ENCODE data around the gene MAPK13. TPM values are rescaled to one million over a fixed set of nuclear protein-coding genes. Genes with fewer than 3 reads are reported as not detected.
"Not testable (repeated sequence)": the region's sequence is repeated elsewhere in the genome, so short reads cannot be mapped to it uniquely, and the experiment has no call there.

The MAPK13 gene
- 6.8 TPM for polyA plus RNA-seq (ENCODE audit: insufficient read length)

DNA sequence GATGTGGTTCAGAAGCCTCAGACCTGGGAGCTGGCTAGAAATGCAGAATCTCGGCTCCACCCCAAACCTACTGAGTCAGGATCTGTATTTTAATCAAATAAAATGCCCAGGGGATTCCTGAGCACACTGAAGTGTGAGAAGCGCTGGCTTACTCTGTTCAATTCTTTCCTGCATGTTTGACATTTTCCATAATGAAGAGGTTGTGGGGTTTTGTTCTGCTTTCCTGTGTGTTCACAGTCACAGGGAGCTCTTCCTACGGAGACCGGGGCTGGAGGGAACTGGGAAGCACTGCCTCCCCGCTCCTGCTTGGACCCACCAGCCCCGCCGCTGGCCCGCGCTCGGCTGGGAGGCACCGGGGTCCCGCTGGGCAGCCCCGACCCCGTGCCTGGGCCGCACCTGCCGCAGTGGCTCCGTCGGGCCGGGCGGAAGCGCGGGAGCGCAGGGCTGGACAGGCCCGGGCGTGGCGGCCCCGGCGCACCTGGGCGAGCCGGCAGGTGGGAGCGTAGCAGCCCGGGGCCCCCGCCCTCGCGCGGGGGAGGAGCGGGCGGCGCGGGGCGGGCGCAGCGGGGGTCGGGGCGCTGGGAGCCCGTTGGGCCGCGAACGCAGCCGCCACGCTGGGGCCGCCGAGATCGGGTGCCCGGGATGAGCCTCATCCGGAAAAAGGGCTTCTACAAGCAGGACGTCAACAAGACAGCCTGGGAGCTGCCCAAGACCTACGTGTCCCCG, at the start of gene MAPK13:
Gene MAPK13 (plus strand): TSS at position 573 of the 726 bp plus-strand sequence. CDS start 70 bp downstream, at position 643.
- DNase-seq: peak; percentile 33

DNA sequence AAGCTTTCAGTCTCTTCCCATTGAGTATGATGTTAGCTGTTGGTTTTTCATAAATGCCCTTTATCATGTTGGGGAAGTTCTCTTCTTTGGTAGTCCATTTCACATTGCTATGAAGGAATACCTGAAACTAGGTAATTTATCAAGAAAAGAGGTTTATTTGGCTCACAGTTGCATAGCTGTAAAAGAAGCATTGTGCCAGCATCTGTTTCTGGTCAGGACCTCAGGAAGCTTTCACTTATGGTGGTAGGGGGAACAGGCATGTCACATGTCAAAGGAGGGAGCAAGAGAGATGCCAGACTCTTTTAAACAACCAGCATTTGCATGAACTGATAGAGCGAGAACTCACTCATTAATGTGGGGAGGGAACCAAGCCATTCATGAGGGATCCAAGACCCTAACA, 48.0 kb upstream of the MAPK13 start:
- DNase-seq: no peak

DNA sequence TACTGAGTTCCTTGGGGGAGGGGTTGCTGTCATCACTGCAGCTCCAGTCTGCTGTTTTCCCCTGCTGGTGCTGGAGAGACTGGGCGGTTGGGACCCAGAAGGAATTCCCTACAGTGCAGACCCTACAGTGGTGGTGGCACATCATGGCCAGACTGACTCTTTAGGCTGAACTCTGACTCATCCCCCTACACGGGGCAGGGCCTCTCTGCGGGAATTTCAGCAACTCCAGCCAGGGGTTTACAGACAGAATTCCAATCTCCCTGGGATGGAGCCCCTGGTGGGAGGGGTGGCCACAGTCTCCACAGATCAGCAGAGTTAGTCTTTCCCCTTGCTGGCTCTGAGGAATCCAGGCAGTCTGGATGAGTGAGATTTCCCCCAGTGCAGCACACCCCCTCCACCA, 46.9 kb upstream of the MAPK13 start:
- no peak for DNase-seq

DNA sequence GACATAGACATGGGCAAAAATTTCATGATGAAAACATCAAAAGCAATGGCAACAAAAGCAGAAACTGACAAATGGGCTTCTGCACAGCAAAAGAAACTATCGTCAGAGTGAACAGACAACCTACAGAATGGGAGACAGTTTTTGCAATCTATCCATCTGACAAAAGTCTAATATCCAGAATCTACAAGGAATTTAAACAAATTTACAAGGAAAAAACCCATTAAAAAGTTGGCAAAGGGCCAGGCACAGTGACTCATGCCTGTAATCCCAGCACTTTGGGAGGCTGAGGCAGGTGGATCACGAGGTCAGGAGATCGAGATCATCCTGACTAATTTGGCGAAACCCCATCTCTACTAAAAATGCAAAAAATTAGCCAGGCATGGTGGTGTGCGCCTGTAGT, 42.1 kb upstream of the MAPK13 start:
- not testable (repeated sequence) for DNase-seq

DNA sequence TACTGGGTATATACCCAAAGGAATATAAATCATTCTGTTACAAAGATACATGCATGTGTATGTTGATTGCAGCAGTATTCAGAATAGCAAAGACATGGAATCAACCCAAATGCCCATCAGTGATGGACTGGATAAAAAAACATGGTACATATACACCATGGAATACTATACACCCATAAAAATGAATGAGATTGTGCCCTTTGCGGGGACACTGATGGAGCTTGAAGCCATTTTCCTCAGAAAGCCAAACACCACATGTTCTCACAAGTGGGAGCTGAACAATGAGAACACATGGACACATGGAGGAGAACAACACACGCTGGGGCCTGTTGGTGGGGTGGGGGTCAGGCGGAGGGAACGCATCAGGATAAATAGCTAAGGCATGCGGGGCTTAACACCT, 41.3 kb upstream of the MAPK13 start:
- DNase-seq: no peak

DNA sequence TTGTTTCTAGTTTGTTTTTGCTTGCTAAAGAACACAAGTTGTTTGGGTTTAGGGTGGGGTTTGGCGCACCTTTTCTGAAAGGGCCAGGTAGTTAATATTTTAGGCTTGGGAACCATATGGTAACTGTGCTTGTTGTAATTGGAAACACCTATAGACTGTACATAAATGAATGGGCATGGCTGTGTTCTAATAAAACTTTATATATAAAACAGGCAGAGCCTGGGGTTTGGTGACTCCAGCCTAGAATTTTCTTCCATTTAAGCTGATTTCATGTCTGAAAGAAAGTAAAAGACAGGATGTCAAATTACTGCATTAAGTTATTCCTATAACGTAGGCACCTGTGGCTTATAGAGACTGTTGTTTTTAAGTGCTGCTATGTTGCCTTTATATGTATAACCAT, 36.1 kb upstream of the MAPK13 start:
- no peak for DNase-seq

DNA sequence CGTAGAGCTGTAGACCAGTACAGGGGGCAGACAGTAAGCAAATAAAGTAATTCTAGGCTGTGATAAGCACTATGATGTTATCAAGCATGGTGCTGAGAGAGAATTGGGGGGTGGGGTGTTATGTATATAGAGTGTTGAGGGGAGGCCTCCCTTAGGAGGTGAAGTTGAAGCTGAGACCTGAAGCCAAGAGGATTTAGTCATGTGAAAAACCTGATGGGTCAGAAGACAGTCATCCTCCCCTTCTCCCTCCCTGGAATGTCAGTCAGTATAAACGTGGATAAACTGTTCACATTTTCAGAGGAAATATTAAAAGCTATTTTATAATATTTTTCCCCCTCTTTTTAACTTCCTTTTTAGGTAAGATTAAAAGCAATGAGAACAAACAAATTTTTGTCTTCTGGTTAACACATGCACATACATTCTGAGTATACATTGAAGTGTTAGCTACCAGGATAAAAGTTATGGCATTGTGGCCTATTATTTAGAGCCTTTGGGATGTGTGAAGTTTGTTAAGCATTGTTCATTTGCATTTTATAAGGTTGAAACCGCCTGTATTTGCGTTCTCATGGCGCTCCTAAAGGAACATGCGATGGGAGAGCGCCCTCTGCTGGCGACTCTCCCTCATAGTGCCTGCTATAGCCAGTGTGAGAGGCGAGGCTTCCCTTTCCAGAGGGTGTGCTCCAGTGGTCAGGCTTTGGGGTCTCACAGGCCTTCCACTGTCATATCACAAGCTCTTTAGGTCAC, 35.4 kb upstream of the MAPK13 start:
- DNase-seq: peak; percentile 90

DNA sequence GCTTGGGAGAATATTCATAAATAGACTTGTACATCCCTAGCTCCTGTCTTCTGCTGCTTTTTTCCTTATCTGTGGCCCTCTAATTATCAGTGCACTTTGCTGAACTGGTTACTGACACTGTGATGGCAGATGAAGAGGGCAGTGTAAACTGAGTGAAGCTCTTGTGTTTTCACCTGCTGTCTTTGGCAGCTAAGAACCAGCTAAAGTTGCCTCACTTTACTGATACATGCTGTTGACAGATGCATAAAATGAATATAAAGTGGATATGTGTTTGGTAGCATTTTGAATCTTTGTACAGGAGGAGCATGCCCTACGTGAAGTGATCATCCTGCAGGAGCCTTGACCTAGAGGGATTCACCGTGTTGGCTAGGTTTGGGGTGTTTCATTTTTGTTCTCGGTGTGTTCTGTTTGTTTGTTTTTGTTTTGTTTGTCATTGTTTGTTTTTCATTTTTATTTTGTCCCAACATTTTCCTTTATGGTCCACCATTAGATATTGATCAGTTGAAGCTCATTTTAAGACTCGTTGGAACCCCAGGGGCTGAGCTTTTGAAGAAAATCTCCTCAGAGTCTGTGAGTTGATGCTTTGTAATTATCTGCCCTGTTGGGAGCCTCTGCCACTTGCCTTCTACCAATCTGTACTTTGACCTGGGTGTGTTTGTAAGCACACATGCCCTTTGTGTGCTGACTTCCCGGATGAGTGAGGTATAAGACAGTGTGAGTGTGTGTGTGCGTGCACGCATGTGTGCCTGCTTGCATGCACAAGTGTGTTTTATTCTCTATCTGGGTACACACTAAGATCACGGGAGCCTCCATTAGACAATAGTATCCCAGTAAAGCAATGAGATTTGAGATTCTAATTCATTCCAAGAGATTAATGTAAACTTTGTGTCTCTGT, 34.6 kb upstream of the MAPK13 start:
- DNase-seq: no peak

DNA sequence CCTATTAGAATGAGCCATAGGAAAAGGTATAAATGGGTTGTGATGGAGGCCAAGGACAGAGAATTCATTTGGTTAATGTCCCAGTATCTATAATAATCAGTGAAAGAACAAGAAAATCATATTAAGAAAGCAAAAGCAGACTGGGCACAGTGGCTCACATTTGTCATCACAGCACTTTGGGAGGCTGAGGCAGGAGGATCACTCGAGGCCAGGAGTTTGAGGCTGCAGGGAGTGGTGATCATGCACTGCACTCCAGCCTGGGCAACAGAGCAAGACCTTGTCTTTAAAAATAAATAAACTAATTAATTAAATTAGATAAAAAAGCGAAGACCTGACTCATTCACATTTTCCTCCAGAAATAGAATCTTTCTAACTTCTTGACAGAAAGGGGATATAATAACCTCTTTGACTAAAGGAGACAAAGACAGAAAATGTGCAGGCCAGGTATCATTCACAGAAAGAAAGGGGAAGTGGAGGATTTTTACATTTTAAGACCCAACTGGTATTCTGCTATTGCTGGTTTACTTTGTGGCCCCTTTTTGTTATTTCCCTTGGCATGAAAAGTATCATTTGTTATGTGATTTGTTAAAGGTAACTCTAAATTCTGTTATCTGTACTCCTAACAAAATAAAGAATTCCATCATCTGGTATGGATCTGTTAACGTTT, 31.9 kb upstream of the MAPK13 start:
- DNase-seq: no peak

DNA sequence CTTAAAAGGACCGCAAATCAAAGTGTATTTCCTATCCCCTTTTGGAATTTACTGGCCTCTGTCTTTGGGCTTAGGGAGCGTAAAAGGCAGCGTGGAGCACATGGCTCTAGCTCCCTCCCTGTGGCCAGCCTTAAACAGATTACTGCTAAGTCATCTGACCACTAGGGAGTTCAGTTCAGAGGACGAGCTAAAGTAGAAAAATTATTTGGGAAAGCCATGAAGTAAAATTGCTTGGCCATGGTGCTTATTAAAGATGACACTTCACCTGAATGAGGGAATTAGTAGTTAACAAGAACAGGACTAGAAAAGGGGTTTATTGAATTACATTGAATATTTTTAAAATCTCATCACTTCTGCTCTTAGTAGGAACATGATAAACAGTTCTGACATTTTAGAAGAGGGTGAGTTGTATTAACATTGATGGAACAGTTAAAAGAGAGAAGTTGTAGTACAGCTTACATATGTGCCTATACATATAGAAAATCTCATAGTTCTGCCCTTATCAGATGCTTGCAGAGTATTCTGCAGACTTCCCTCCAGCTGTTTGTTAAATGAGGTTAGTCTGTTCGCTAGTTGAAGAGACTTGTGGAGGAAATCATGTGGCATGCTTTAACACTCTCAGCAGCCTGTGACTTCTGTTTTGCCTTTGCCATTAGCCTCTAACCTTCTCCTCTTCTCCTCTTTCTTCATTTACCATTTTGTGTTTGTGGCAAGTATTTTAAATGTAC, 31.2 kb upstream of the MAPK13 start:
- DNase-seq: no peak

DNA sequence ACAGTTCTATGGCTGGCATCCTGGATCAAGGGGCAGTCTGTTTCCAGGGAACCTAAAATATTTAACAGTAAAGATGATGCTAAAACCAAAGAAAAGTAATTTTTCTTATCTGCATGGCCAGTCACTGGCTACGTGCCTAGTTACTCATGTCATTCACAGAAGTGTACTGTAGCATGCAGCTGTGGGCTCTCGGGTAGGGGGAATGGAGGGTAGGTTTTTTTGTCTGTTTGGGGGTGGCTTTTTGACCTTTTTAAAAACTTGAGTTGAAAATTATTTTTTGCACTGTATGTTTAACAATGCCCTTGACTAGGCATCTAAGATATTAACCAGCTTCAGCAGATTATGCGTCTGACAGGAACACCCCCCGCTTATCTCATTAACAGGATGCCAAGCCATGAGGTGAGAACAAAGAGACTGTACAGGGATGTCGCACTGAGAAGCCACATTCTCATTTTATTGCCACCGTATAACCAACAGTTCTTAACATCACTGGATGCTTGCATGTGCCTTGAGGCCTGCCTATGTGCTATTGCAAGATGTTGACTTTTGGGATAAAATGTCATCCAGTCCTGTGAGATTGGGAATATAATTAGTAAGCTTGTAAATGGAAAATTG, 30.3 kb upstream of the MAPK13 start:
- DNase-seq: no peak

DNA sequence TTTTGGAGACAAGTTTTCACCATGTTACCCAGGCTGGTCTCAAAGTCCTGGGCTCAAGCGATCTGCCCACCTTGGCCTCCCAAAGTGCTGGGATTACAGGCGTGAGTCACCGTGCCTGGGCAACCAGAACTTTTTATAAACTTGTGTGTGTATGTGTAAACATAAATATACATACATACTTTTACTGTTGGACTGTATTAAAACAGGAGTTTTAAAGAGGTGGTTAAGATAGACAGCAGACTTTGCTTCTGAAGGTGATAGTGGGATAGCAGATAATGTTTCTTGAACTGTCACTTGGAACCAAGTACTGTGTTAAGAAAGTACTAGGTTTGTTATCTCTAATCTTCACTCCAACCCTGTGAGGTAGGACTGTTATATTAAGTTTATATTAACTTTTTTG, 28.6 kb upstream of the MAPK13 start:
- DNase-seq: no peak

DNA sequence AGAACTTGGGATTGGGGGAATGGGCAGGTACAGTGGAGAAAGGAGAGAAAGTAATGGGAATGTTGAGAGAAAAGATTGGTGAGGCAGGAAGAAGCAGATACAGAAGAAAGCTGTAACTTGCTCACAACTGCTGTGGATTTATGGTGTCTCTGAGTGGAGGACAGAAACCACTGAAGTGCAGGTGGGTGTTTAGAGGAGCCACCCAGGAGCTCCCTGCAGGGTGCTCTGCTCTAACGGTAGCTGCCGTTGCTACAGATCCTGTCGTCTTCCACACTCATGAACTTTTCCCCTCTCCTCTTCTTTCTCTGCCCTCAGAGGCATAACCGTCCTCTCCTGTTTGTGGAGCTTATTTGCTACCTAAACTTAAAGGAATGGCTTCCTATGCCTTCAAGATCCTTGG, 27.5 kb upstream of the MAPK13 start:
- DNase-seq: no peak

DNA sequence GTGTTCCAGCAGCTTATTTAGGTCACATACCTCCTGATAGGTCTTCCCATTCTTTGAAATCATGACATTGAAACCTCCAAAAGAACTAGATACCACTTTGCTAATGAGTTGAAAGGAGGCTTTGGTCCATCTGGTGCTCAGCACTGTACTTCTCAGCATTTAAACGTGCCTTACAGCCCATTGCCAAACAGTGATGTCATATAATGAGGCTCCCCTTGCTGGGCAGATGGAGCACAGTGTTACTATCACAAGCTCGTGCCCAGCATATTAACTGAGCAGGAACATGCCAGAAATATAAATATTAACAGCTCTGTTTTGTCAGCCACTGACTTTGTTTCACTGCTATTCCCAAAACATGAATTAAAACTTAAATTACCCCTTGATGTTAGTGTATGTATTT, 25.5 kb upstream of the MAPK13 start:
- no peak for DNase-seq

DNA sequence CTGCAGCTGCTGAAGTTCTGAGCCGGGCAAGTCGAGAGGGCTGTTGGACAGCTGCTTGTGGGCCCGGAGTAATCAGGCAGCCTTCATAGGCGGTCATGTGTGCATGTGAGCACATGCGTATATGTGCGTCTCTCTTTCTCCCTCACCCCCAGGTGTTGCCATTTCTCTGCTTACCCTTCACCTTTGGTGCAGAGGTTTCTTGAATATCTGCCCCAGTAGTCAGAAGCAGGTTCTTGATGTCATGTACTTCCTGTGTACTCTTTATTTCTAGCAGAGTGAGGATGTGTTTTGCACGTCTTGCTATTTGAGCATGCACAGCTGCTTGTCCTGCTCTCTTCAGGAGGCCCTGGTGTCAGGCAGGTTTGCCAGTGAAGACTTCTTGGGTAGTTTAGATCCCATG, 21.2 kb upstream of the MAPK13 start:
- DNase-seq: no peak

DNA sequence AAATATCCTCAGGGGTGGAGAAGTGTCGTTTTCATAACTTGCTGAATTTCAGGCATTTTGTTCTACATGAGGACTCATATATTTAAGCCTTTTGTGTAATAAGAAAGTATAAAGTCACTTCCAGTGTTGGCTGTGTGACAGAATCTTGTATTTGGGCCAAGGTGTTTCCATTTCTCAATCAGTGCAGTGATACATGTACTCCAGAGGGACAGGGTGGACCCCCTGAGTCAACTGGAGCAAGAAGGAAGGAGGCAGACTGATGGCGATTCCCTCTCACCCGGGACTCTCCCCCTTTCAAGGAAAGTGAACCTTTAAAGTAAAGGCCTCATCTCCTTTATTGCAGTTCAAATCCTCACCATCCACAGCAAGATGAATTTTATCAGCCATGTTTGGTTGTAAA, 20.3 kb upstream of the MAPK13 start:
- no peak for DNase-seq

DNA sequence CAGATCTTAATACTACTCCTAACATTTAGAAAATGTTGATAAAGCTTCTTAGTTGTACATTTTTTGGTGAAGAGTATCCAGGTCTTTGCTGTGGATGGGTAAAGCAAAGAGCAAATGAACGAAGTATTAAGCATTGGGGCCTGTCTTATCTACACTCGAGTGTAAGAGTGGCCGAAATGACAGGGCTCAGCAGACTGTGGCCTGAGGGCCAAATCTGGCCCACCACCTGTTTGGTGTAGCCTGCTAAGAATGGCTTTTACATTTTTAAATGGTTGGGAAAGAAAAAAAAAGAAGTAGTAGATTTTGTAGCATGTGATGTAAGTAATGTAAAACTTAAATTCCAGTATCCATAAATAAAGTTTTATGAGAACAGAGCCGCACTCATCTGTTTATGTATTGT, 19.4 kb upstream of the MAPK13 start:
- DNase-seq: no peak

DNA sequence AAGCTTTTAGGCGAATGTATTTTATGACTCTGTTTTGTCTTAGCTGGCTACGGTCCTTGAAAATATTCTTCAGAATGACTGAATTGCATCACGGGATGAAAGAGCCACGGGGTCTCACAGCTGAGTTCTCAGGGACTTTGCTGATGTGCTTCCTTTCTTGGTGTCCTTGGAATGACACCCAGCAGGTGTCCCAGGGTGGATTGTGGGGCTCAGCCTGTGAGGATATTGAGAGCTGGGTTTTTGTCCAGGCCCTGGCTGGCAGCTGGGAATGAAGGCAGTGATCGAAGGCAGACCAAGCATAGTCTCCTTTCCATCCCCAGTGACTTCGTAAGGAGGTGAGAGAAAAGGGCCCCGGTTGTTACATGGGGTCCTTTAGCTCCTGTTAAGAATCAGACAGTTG, 18.8 kb upstream of the MAPK13 start:
- DNase-seq: no peak

DNA sequence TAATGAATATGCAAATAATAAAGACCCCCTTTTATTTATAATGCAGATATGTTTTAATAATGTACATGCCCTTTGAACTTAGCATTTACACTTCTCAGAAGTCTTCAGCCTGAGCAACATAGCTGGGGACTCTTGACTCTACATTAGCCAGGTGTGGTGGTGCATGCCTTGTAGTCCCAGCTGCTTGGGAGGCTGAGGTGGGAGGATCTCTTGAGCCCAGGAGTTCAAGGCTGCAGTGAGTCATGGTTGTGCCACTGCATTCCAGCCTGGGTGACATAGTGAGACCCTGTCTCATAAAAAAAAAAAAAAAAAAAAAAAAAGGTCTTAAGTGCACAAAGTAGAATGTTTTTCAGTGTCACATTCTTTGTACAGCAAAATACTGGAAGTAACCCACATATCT, 17.3 kb upstream of the MAPK13 start:
- DNase-seq: no peak

DNA sequence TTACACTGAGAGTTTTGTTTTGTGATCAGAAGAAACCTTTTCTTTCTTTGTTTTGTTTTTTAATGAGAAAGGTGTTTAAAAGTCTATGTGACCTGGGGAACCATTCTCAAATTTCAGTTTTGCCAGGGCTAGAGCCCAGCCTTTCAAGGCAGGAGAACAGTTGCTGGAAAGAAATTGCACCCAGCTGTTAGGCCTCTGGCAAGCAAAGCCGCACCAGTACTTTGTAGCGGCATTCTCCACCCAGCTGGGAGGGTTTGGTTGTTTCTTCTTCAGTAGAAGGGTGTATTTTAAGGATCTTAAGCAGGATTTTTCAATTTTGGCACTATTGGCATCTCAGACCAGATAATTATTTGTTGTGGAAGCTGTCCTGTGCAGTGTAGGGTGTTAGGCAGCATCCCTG, 16.6 kb upstream of the MAPK13 start:
- no peak for DNase-seq

DNA sequence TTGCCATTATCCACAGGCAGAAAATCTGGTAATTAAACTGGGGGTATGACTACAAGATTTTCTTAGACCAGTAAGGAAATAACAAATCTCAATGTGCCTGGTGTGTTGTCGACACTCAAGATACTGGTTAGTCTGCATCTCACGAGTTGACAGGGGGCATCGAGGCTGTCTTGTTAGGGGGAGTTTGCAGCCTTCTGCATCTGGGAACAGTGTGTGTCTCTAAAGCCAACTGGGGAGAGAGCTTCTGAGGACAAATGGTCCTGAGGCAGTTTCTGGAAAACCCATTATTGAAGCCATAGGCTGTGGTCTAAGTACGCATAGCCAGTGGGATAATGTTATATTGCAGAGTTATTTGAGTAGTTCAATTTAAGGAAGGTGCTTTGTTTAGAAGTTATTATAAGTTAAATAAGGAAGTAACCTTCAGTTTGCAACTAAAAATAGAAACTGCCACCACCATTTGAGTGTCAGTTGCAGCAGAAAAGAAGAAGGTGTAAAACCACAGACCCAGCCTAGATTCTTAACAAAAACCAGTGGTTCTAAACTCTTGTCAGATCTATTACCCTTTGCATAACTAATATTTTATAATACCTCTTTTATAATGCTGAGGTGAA, 15.4 kb upstream of the MAPK13 start:
- DNase-seq: no peak
